GM19043 (cell line): ENCODE data around the gene FOXD3.
"Not testable (repeated sequence)": the region's sequence is repeated elsewhere in the genome, so short reads cannot be mapped to it uniquely, and the experiment has no call there.

Experiments used
- ATAC-seq: cut with Tn5 transposase; IDR thresholded peaks from one replicate; pipeline ENCODE4 v1.9.1; 2021; ENCODE audit warnings: low read depth; ENCODE audit not compliant: unreplicated experiment

FOXD3 gene

DNA sequence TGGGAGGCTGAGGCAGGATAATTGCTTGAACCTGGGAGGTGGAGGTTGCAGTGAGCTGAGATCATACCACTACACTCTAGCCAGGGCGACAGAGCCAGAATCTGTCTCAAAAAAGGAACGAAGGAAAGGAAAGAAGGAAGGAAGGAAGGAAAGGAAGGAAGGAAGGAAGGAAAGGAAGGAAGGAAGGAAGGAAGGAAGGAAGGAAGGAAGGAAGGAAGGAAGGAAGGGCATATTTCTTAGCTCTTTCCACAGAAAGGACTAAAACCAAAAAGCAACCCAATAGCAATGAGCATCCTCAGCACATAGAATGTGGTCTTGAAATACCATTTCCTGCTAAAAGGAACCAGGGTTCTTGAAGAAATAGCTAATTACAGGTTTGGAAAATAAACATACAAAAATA lies 33.9 kb downstream of the FOXD3 start:
- ATAC-seq, result not testable (repeated sequence)

DNA sequence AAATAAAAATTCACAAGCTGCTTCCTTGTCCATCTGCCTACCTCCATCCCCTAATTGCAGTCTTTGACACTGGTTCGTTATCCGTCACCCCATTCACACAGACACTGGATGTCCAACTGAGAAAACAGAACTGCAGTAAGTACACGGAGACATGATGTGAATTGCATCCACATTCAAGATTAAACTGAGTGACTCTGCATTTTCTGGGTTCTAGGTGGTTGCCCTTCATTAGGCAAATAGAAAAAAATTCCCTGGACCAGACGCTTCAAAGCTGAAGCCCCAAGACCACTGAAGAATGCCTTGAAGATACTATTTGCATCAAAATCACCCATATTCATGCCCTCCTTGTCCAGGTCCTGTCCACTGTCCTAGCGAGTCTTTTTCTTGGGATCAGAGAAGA lies 37.2 kb downstream of the FOXD3 start:
- ATAC-seq, result no peak

DNA sequence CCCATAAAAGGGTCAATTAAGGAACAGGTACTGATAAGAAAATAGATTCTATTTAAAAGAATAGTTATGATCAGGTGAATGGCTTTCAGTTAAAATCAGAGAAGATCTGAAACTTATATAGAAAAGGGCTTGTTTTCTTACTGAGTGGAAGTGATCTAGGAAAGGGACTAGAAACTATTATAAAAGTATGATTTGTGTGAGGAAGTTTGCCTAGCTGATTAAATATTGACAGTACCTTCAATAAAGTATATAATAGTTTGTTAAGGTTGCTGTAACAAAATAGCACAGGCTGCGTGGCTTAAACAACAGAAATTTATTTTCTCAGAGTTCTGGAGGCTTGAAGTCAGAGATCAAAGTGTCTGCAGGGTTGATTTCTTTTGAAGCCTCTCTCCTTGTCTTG lies 39.7 kb downstream of the FOXD3 start:
- ATAC-seq, result no peak

DNA sequence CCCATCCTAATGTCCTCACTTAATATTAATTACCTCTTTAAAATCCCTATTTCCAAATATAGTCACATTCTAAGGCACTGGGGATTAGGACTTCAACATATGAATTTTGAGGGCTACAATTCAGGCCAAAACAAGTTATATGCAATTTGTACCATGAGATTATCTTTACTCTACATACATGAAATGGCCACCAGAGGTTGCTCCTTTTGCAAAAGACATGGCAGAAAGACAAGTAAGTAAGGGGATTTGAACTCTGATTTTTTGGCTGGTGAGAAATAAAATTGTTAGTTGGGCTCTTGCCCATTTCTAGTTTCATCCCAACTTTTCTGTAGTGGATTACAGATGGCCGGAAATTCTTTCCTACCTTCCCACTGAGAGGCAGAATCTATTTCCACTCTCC lies 40.2 kb downstream of the FOXD3 start:
- ATAC-seq, result no peak

DNA sequence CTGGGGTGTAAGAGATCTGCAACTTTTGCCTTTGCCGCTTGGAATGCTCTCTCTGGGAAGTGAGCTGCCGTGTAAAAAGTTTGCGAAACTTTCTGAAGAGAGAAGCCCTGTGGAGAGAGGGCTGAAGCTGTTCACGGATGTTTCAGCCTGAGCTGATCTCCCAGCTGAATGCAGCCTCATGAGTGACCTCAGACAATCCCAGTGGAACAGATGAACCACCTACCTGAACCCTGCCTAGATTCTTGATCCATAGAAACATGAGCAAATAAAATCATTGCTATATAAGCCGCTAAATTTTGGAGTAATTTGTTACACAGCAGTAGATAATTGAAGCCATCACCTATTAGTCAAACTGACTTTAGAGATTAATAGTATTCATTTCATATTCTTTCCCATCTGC lies 40.6 kb downstream of the FOXD3 start:
- no peak for ATAC-seq

DNA sequence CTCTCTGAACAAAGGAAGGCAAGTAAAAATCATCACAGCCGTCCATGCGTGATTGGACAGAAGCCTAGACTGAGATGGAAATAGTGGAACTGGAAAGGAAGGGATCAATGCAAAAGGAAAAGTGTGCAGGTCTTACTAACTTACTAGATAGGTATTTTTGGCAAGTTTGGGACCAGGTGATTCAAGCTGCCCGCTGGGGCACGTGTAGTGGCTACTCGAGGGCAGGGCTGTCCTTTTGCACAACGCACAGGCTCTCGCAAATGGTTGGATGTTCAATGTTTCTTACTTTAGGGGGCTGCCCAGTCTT lies 44.5 kb downstream of the FOXD3 start:
- no peak for ATAC-seq

DNA sequence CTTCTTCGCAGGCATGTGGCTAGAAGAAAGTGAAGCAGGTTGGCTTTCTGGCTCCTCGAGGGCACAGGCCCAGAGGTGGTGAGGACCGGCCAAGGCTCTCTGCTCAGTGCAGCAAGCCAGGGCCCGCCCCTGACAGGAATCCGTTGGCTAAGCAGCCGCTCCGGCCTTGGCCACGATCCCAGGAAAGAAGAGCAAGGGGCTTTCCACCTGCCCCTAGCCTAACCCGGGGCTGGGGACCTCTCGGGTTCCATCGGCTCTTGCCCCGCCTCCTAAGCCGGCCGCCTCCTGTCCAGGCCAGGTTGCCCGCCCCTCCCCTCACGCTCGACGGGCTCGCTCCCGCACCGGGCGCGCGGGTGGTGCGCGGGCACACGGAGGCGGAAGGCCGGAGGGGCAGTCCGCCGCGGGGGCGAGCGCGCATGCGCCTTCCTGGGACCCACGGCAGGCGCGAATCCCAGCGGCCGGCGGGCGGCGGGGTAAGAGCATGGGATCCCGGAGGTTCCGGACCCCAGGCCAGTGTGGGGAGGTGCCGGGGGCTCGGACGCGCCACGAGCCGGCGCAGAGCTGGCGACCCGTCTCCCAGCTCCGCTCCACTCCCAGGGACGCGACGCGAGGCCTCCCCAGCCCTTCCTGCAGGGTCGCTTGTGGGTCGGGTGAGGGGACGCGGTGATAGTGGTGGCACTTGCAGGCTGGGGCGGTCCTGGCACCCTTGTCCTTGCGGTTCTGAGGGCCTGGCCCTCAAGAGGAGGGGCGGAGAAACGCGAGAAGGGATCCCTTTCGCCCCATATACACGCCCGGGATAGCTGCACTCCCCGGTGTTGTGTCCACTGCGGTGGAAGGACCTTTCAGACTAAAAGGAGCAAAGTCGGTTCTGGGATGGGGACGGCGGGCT lies 45.1 kb downstream of the FOXD3 start, which contains the start of gene ALG6:
Gene ALG6 (plus strand): TSS at position 413 of the 889 bp plus-strand sequence. CDS start 3,351 bp downstream, outside the sequence.
- peak; percentile 93 for ATAC-seq

DNA sequence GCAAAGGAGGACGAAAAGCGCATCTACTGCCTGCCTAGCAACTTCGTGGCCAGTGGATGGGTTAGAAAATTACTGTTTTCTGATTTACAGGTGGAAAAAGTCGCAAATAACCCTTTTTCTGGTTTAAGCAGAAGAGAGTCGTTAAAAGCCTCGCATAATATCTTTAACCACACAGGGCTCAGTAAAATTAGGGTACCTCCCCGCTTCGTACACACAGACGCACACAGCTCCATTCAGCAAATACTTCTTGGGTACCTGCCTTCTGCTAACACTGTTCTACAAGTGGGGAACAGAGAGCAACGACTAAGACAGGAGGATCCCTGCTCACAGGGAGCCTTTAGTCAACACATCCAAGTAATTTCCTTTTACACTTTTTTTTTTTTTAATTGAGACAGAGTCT lies 45.8 kb downstream of the FOXD3 start:
- ATAC-seq, result peak; percentile 3
